Stimulated activated CD8-positive, alpha-beta memory T cell treated with anti-CD3 and anti-CD28 coated beads, Interleukin-12 subunit alpha, Interleukin-12 subunit beta, amount 100 ng/mL, for 4 hours (primary cell): ENCODE data around the gene TEX54.
"Not testable (repeated sequence)": the region's sequence is repeated elsewhere in the genome, so short reads cannot be mapped to it uniquely, and the experiment has no call there.

Experiments
- DNase-seq: peaks from one replicate; pipeline ENCODE4 v3.0.0-alpha.2; 2020; ENCODE audit warnings: low read depth

TEX54 gene

DNA sequence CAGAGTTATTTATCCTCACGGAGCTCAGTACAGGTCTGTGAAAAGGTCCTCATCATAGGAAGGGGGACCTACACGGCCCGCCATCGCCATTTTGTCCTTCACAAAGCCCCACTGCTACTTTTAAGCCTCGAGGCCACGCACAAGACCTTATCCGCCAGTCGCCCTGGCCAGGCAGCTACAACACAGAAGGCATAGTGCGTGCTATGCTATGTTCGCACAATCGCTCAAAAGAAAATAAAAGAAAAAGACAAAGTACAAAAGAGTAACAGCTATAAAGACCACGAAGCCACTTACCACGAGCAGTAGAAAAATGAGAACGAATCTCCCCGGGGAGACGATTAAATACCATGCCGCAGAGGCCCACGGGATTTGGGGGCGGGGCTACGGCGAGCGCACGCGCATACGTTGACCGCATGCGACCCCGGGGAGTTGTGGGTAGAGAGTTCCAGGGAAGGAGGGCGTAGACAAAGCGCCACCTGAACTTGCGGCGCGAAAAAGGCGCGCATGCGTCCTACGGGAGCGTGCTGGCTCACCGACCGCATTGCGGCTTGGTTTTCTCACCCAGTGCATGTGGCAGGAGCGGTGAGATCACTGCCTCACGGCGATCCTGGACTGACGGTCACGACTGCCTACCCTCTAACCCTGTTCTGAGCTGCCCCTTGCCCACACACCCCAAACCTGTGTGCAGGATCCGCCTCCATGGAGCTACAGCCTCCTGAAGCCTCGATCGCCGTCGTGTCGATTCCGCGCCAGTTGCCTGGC is 23.1 kb upstream of the TEX54 start:
- DNase-seq, result peak; percentile 97

DNA sequence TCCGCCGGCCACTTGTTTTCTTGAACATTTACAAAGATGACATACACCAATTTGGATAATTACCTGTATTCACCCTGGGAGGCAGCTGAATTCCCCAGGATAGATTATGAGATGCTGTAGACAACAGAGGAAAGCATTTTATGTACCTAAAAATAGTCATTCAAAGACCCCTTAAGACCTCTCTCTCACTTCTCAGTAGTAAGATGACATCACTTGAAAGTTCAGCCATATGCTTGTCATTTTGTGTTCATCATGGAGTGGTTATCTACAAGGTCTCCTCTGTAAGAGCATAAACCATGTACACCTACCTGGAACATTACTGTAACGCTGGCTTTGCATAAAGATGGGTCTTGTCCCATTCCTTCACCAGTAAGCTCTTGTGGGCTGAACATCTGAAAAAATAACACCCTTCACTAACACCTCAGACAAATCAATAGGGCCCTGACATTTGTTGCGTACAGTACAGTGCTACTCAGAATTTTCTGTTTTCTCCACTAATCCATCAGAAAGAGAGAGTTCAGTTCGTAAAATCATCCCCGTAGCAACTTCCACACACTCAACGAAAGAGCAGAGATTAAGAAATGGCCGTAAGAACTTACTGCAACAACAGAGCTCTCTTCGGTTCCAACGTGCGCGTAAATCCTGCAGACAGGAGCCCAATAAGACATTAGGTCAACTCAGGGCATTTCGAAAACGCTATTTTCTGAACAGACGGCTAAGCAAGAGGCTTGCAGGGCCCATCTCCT is 22.4 kb upstream of the TEX54 start:
- no peak for DNase-seq

DNA sequence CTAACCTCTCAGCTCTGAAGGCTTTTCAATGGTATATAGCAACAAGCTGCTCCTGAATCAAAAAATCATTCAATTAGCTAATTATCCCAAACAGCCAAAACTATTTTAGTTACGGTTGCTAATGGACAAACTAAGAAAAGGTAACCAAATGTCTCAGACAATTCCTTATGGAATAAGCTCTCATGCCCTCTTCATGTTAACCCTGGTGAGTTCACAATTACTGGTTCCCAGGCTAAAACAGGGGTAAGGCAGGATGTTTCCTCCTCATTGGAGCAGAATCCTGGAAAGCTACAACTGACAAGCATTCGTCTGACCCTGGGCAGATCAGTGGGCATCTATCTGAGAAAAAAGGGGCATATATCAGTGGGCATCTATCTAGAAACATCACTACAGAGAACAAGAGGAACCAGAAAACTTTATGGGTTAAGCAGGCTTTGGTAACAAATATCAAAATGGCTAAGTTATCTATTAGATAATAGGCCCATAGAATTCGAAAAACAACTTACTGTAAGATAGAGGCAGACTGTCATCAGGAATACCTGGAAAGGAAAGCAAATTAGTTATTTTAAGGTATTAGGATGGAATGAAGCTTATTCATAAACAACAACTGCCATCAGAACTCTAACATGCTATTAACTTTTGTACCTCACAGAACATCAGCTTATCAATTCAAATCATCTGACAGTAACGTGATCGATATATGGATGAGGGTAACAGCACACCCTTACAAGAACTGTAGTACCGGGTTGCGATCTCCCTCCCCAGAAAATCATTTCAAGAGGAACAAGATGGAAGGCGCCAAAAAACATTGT is 21.6 kb upstream of the TEX54 start:
- DNase-seq, result no peak

- DNase-seq, result no peak
Observed at GRCh38 chr11:62853279-62853965, 20.8 kb upstream of the TEX54 start.

- DNase-seq, result no peak
Observed at GRCh38 chr11:62852523-62853188, 20.0 kb upstream of the TEX54 start.

GRCh38 chr11:62851807-62852522 is 19.3 kb upstream of the TEX54 start:
- no peak for DNase-seq

DNA sequence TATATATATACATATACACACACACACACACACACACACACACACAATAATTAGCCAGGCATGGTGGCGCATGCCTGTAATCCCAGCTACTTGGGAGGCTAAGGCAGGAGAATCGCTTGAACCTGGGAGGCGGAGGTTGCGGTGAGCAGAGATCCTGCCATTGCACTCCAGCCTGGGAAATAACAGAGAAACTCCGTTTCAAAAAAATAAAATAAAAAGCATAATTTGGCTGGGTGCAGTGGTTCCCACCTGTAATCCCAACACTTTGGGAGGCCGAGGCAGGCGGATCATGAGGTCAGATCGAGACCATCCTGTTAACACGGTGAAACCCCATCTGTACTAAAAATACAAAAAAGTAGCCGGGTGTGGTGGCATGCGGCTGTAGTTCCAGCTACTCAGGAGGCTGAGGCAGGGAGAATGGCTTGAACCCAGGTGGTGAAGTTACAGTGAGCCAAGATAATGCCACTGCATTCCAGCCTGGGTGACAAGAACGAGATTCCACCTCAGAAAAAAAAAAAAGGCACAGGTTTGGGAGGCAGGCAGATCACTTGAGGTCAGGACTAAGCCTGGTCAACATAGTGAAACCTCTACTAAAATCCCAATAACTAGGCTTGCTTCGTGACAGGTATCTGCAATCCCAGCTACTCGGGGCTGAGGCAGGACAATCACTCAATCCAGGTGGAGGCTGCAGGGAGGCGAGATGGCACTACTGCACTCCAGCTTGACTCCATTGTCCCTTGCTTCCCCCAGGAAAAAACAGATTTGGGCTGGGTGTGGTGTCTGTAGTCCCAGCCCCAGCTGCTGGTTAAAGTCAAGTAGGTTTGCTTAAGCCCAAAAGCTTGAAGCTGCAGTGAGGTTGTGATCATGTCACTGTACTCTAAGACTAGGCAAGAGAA is 18.5 kb upstream of the TEX54 start:
- no peak for DNase-seq

DNA sequence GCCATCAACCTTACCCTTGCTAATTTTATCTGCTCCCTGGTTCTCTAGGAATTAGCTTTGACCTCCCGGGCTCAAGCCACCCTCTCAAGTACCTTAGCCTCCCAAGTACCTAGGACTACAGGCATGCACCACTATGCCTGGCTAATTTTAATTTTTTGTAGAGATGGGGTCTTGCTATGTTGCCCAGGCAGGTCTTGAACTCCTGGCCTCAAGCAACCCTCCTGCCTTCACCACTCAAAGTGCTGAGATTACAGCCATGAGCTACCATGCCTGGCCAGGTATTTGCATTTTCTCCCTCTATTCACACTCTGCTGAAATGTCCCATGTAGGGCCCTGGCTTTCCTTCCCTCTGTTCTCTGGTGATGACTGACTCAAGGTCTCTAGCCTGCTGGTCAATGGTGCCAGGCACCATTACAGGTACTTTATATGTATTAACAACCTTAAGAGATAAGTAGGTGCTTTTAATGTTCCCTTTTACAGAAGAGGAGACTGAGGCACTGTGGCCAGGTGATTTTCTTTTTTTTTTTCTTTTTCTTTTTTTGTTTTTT is 15.2 kb upstream of the TEX54 start:
- no peak for DNase-seq

GRCh38 chr11:62846177-62846576 is 13.5 kb upstream of the TEX54 start:
- no peak for DNase-seq

- DNase-seq, result no peak
Observed at GRCh38 chr11:62844154-62844553, 11.5 kb upstream of the TEX54 start.

GRCh38 chr11:62843466-62843865 is 10.8 kb upstream of the TEX54 start:
- no peak for DNase-seq

- not testable (repeated sequence) for DNase-seq
Observed at GRCh38 chr11:62842891-62843290, 10.2 kb upstream of the TEX54 start.

- peak; percentile 17 for DNase-seq
Observed at GRCh38 chr11:62842171-62842741, 9.6 kb upstream of the TEX54 start.

GRCh38 chr11:62841361-62842170 is 8.9 kb upstream of the TEX54 start:
- peak; percentile 60 for DNase-seq

- peak; percentile 61 for DNase-seq
Observed at GRCh38 chr11:62840721-62841360, 8.2 kb upstream of the TEX54 start.

- peak; percentile 84 for DNase-seq
Observed at GRCh38 chr11:62839050-62839945, 6.7 kb upstream of the TEX54 start, which contains the start of gene WDR74. WDR74 (minus strand) TSS chr11:62839590; CDS start chr11:62839570, 20 bp downstream.

DNA sequence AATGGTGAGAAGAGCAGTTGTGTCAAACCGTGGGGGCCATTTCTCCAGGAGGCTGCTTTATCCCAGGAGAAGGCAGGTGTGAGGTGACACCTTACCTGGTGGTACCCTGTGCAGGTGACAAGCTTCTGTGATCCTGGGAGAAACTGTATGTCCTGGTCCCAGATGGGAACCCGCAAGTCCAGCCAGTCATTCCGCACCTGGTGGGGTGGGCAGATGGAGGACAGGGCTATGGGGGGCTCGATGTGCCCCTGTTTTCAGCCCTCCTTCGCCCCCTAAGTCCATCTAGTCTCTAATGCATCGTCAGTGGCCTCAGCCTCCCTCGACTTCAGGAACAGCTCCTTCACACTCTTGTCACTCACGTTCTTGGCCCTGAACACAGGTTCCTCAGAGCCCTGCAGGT is 2.7 kb upstream of the TEX54 start:
- no peak for DNase-seq
